HepG2 (cell line): ENCODE results near the gene LEP. TPM values are rescaled to one million over a fixed set of nuclear protein-coding genes. Genes with fewer than 3 reads are reported as not detected.
"Not testable (repeated sequence)": the region's sequence is repeated elsewhere in the genome, so short reads cannot be mapped to it uniquely, and the experiment has no call there.

Source experiments
- ATAC-seq: fragments of 200-7000 bp; cut with Tn5 transposase; 3 replicates; pipeline ENCODE4 v1.9.1; 2020; ENCODE audit warnings: mild to moderate bottlenecking, moderate library complexity
- BruUV-seq: library from RNA; stranded (reverse); fragments of 400-500 nt; replicated peaks from 2 replicates; lab custom pipeline; 2021; lab: Mats Ljungman, UMichigan
- CTCF ChIA-PET: fragments of 300-600 bp; formaldehyde crosslinking; extraction: SDS; loops from one replicate; lab custom pipeline; 2021; ENCODE audit warnings: low total read pairs, inconsistent platforms, low intra/inter-chr PET ratio; lab: Yijun Ruan, JAX
- POLR2A ChIA-PET: fragments of 350-600 bp; sonication (Branson Sonifier 250); formaldehyde crosslinking; loops from one replicate; lab custom pipeline; 2020; ENCODE audit warnings: antibody characterized with exemption, inconsistent platforms; lab: Yijun Ruan, JAX
- DNase-seq: peaks from one replicate; pipeline ENCODE4 v3.0.0-alpha.2; 2015; ENCODE audit warnings: low spot score
- FAIRE-seq: peaks from 3 replicates; lab custom pipeline; 2011; peaks lifted over from hg19 to GRCh38; lab: Jason Lieb, UNC
- H2AFZ ChIP-seq: one replicate; pipeline ENCODE4 v1.6.1; 2011; ENCODE audit warnings: low read length, inconsistent platforms
- H3K27ac ChIP-seq: fragments of 300-600 bp; 3 replicates; pipeline ENCODE4 v1.8.0; 2011; ENCODE audit warnings: mixed run types, mild to moderate bottlenecking, mixed read lengths, low read length, inconsistent platforms; ENCODE audit not compliant: insufficient read depth; ENCODE audit errors: extremely low read length
- H3K27me3 ChIP-seq, 2 experiments: fragments of 200-600 bp in 1 of 2; 2 replicates in 1 of 2; 3 replicates in 1 of 2; pipeline versions ENCODE4 v1.6.0 to v1.8.0; 2011; ENCODE audit warnings: low read length in 2 of 2, mild to moderate bottlenecking in 2 of 2, moderate library complexity in 2 of 2, inconsistent platforms in 1 of 2; ENCODE audit not compliant: insufficient read depth in 2 of 2, control insufficient read depth in 1 of 2
- H3K36me3 ChIP-seq, 2 experiments: fragments of 200-600 bp in 1 of 2; replicated peaks in 1 of 2; 2 replicates in 1 of 2; 3 replicates in 1 of 2; pipeline versions ENCODE4 v1.5.1 to v1.8.0; 2011; ENCODE audit warnings: low read length in 2 of 2, inconsistent platforms in 1 of 2; ENCODE audit not compliant: insufficient read depth in 2 of 2, control insufficient read depth in 1 of 2
- H3K4me1 ChIP-seq: 2 replicates; pipeline ENCODE4 v1.5.1; 2012; ENCODE audit warnings: low read length, inconsistent platforms; ENCODE audit not compliant: insufficient read depth
- H3K4me2 ChIP-seq: 2 replicates; pipeline ENCODE4 v1.6.0; 2011; ENCODE audit warnings: low read depth, low read length, inconsistent platforms
- H3K4me3 ChIP-seq, 3 experiments: fragments of 200-600 bp in 1 of 3; sonication (generic), shearing (Covaris generic) in 1 of 3; replicated peaks in 1 of 3; 2 replicates each; pipeline ENCODE4 v1.5.1; 2011 to 2016; ENCODE audit warnings: low read length in 3 of 3, inconsistent platforms in 2 of 3, low read depth in 2 of 3, mild to moderate bottlenecking in 2 of 3, control low read depth in 1 of 3, mixed read lengths in 1 of 3; ENCODE audit not compliant: insufficient read depth in 1 of 3
- H3K79me2 ChIP-seq: one replicate; pipeline ENCODE4 v1.6.1; 2011; ENCODE audit warnings: low read length, inconsistent platforms; ENCODE audit not compliant: insufficient read depth
- H3K9ac ChIP-seq: 2 replicates; pipeline ENCODE4 v1.6.0; 2011; ENCODE audit warnings: mild to moderate bottlenecking, low read depth, low read length, inconsistent platforms; ENCODE audit not compliant: insufficient read depth
- H3K9me3 ChIP-seq: 2 replicates; pipeline ENCODE4 v1.5.1; 2012; ENCODE audit warnings: mild to moderate bottlenecking, low read length
- H4K20me1 ChIP-seq: 2 replicates; pipeline ENCODE4 v1.6.0; 2011; ENCODE audit warnings: inconsistent platforms, mild to moderate bottlenecking, low read length, moderate library complexity; ENCODE audit not compliant: insufficient read depth
- BCL6 ChIP-seq: IDR thresholded peaks from 2 replicates; pipeline ENCODE4 v1.6.1; 2016; ENCODE audit warnings: missing genetic modification reagents, missing compliant biosample characterization
- EP300 ChIP-seq, 3 experiments: sonication (generic) in 1 of 3; formaldehyde crosslinking in 1 of 3; IDR thresholded peaks; 2 replicates each; pipeline versions ENCODE4 v1.5.1 to v1.6.1; 2011 to 2020; ENCODE audit warnings: low read depth in 2 of 3, low read length in 2 of 3, borderline replicate concordance in 1 of 3, improper control_type of control experiment in 1 of 3, mild to moderate bottlenecking in 1 of 3, missing genetic modification reagents in 1 of 3, moderate library complexity in 1 of 3
- FOXA3 ChIP-seq: IDR thresholded peaks from 2 replicates; pipeline ENCODE4 v1.6.1; 2016; ENCODE audit warnings: missing genetic modification reagents, missing compliant biosample characterization
- FOXP1 ChIP-seq, 2 experiments: fragments of 450-650 bp in 1 of 2; IDR thresholded peaks; 2 replicates each; pipeline ENCODE4 v1.6.1; 2017 to 2018; ENCODE audit warnings: antibody characterized with exemption in 1 of 2
- GATAD2A ChIP-seq: IDR thresholded peaks from 2 replicates; pipeline ENCODE4 v1.6.1; 2016
- KDM6A ChIP-seq: IDR thresholded peaks from 2 replicates; pipeline ENCODE4 v1.6.1; 2016; ENCODE audit warnings: low read depth
- MED1 ChIP-seq: sonication (generic); formaldehyde crosslinking; IDR thresholded peaks from 2 replicates; pipeline ENCODE4 v1.4.0; 2020; ENCODE audit warnings: missing genetic modification reagents
- NCOR1 ChIP-seq: fragments of 200-600 bp; sonication (generic); IDR thresholded peaks from 2 replicates; pipeline ENCODE4 v1.7.0; 2017; ENCODE audit warnings: antibody characterized with exemption, low read length, borderline replicate concordance
- POGZ ChIP-seq: sonication (generic); formaldehyde crosslinking; IDR thresholded peaks from 2 replicates; pipeline ENCODE4 v1.4.0; 2020; ENCODE audit warnings: mild to moderate bottlenecking, missing genetic modification reagents
- RARA ChIP-seq: IDR thresholded peaks from 2 replicates; pipeline ENCODE4 v1.6.1; 2016; ENCODE audit warnings: missing genetic modification reagents, missing compliant biosample characterization
- SOX13 ChIP-seq, 3 experiments: fragments of 450-650 bp in 1 of 3; sonication (generic) in 1 of 3; formaldehyde crosslinking in 1 of 3; IDR thresholded peaks in 2 of 3; conservative IDR thresholded peaks in 1 of 3; 2 replicates each; pipeline versions ENCODE4 v1.5.0 to v1.6.1; 2016 to 2020; ENCODE audit warnings: antibody characterized with exemption in 1 of 3, mild to moderate bottlenecking in 1 of 3, missing compliant biosample characterization in 1 of 3, missing genetic modification reagents in 1 of 3, moderate library complexity in 1 of 3
- SOX5 ChIP-seq: IDR thresholded peaks from 2 replicates; pipeline ENCODE4 v1.6.1; 2016; ENCODE audit warnings: borderline replicate concordance
- SOX6 ChIP-seq, 2 experiments: fragments of 450-650 bp in 1 of 2; sonication (generic) in 1 of 2; formaldehyde crosslinking in 1 of 2; IDR thresholded peaks; 2 replicates each; pipeline versions ENCODE4 v1.4.0 to v1.6.1; 2017 to 2020; ENCODE audit warnings: antibody characterized with exemption in 1 of 2, mild to moderate bottlenecking in 1 of 2, missing genetic modification reagents in 1 of 2
- TCF7 ChIP-seq: sonication (generic); IDR thresholded peaks from 2 replicates; pipeline ENCODE4 v1.6.1; 2016; ENCODE audit warnings: antibody characterized with exemption, low read depth
- TFE3 ChIP-seq: IDR thresholded peaks from 2 replicates; pipeline ENCODE4 v1.6.1; 2016
- ZNF281 ChIP-seq: sonication (generic); formaldehyde crosslinking; IDR thresholded peaks from 2 replicates; pipeline ENCODE4 v1.4.0; 2020; ENCODE audit warnings: missing genetic modification reagents, borderline replicate concordance
- WGBS: methylation state at CpG from one replicate; pipeline ENCODE4 v1.1.6; 2017; ENCODE audit warnings: low lambda C conversion rate; 5-methylcytosine and 5-hydroxymethylcytosine counted together
- in situ Hi-C: cut with HindIII; loops from 2 replicates; pipeline ENCODE4 v1.10.0; 2017; ENCODE audit warnings: low pct_unique_long_range_greater_than_20kb; ENCODE audit not compliant: extremely low pct_ligation_motif_present
- intact Hi-C: fragments of 100-400 bp; cut with micrococcal nuclease; formaldehyde crosslinking; loops from one replicate; pipeline ENCODE4 v1.10.0; 2022; ENCODE audit not compliant: unreplicated experiment
- polyA plus RNA-seq, 8 experiments: library from polyadenylated mRNA; depleted of rRNA in 3 of 8; stranded (reverse) in 7 of 8; unstranded in 1 of 8; fragments of >200 nt; fragmentation: Illumina TruSeq in 4 of 8; extraction: Trizol in 4 of 8; gene quantifications; 2 replicates each; pipeline versions ENCODE4 v1.2.1 to v1.2.3, GENCODE V29; 2011 to 2016; ENCODE audit warnings: low read depth in 4 of 8, missing spikeins in 1 of 8, mixed read lengths in 1 of 8; ENCODE audit not compliant: insufficient read depth in 1 of 8
- total RNA-seq, 5 experiments: library from RNA; depleted of rRNA; stranded (reverse); fragments of >200 nt; fragmentation: Illumina TruSeq; extraction: Trizol; gene quantifications; 2 replicates each; pipeline ENCODE4 v1.2.3, GENCODE V29; 2016; ENCODE audit warnings: low read depth in 1 of 5
- TF ChIP-seq, protein P1 (sequence below): sonication (generic); formaldehyde crosslinking; IDR thresholded peaks from 2 replicates; pipeline ENCODE4 v1.5.0; 2020; ENCODE audit warnings: mild to moderate bottlenecking, missing genetic modification reagents, borderline replicate concordance

The LEP gene
- total and polyA plus RNA-seq, 2 of the 13 experiments (the other 11 are each of a cell fraction or from before 2014, with no cell fraction given): 0.05 TPM; not detected in 1

- intact Hi-C loops; CTCF ChIA-PET; in situ Hi-C loops; H2AFZ ChIP-seq; H3K27me3 ChIP-seq; POLR2A ChIA-PET; H3K36me3 ChIP-seq; BruUV-seq; H3K9ac ChIP-seq; H3K4me3 ChIP-seq; H3K4me2 ChIP-seq; FAIRE-seq; H4K20me1 ChIP-seq; ATAC-seq; H3K9me3 ChIP-seq; H3K79me2 ChIP-seq; TF ChIP-seq SOX6 (IDR thresholded peaks at IDR 0.05); FOXP1 (IDR thresholded peaks at IDR 0.05); EP300 (CRISPR knock-in tag; IDR thresholded peaks at IDR 0.05; ENCODE audit: borderline replicate concordance): not testable (repeated sequence)
- DNase-seq: peak; percentile 42
- peaks cover 31% of the 10 kb centered on the region for H3K4me1 ChIP-seq
- peak overlapping the region; percentile 48 for H3K27ac ChIP-seq
- WGBS: 62% methylated on average over 7 of the region's 7 CpGs
- TF ChIP-seq KDM6A (0 out of 2 replicates have a peak, but pooled peaks have one; percentile 14), SOX5 (peak; percentile 97), TCF7 (peak; percentile 52), GATAD2A (CRISPR knock-in tag) (peak; percentile 66; the same call in 1 of the 2 replicates), BCL6 (CRISPR knock-in tag) (peak; percentile 29; the same call in 1 of the 2 replicates), SOX13 (IDR thresholded peaks at IDR 0.05) (peak; percentile 82), SOX13 (CRISPR knock-in tag; conservative IDR thresholded peaks at IDR 0.05 in 1 of 2, IDR thresholded peaks at IDR 0.05 in 1 of 2) (peak in 1 of 2 experiments; percentile 98; a peak in 2 of 4 replicates), ZNF281 (CRISPR knock-in tag) (peak; percentile 34; the same call in 1 of the 2 replicates), SOX6 (CRISPR knock-in tag; IDR thresholded peaks at IDR 0.05) (peak; percentile 95), MED1 (CRISPR knock-in tag) (0 out of 2 replicates have a peak, but pooled peaks have one; percentile 16), POGZ (CRISPR knock-in tag) (peak; percentile 34; the same call in 1 of the 2 replicates), TFE3 (peak; percentile 78; the same call in 1 of the 2 replicates), FOXP1 (CRISPR knock-in tag; IDR thresholded peaks at IDR 0.05) (0 out of 2 replicates have a peak, but pooled peaks have one; percentile 37), RARA (peak; percentile 39; the same call in 1 of the 2 replicates), FOXA3 (peak; percentile 28; the same call in 1 of the 2 replicates), EP300 (IDR thresholded peaks at IDR 0.05; ENCODE audit: low read depth in 2 of 2, low read length in 2 of 2) (peak in 1 of 2 experiments; percentile 15; a peak in 1 of 4 replicates), NCOR1 (peak; percentile 33; the same call in 1 of the 2 replicates)
- TF ChIP-seq, protein P1, sequence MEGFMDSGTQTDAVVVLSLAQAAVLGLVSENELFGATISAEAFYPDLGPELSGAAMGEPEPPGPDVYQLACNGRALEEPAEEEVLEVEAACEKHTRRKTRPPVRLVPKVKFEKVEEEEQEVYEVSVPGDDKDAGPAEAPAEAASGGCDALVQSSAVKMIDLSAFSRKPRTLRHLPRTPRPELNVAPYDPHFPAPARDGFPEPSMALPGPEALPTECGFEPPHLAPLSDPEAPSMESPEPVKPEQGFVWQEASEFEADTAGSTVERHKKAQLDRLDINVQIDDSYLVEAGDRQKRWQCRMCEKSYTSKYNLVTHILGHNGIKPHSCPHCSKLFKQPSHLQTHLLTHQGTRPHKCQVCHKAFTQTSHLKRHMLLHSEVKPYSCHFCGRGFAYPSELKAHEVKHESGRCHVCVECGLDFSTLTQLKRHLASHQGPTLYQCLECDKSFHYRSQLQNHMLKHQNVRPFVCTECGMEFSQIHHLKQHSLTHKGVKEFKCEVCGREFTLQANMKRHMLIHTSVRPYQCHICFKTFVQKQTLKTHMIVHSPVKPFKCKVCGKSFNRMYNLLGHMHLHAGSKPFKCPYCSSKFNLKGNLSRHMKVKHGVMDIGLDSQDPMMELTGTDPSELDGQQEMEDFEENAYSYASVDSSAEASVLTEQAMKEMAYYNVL: peak; percentile 38; the same call in 1 of the 2 replicates
Observed at GRCh38 chr7:128298004-128298403, 56.9 kb downstream of the LEP start.
